Raji (cell line): ENCODE data around the gene AGTRAP.

Experiments
- POLR2A ChIP-seq: IDR thresholded peaks from 2 replicates; pipeline ENCODE4 v1.6.1; 2011; ENCODE audit warnings: low read depth, low read length, control low read depth; ENCODE audit not compliant: insufficient read depth

The AGTRAP gene

GRCh38 chr1:11777658-11778322 is 41.9 kb downstream of the AGTRAP start:
- TF ChIP-seq POLR2A, result no peak

- no peak for TF ChIP-seq POLR2A
Observed at GRCh38 chr1:11778336-11778735, 42.4 kb downstream of the AGTRAP start.

GRCh38 chr1:11778844-11779623 is 43.1 kb downstream of the AGTRAP start:
- TF ChIP-seq POLR2A, result no peak

- TF ChIP-seq POLR2A, result no peak
Observed at GRCh38 chr1:11779715-11780379, 43.9 kb downstream of the AGTRAP start.

- no peak for TF ChIP-seq POLR2A
Observed at GRCh38 chr1:11780380-11781147, 44.6 kb downstream of the AGTRAP start.

- no peak for TF ChIP-seq POLR2A
Observed at GRCh38 chr1:11781297-11781696, 45.4 kb downstream of the AGTRAP start.

- TF ChIP-seq POLR2A, result no peak
Observed at GRCh38 chr1:11782127-11782708, 46.3 kb downstream of the AGTRAP start.

- no peak for TF ChIP-seq POLR2A
Observed at GRCh38 chr1:11783556-11783955, 47.6 kb downstream of the AGTRAP start.

GRCh38 chr1:11784256-11784992 is 48.5 kb downstream of the AGTRAP start:
- no peak for TF ChIP-seq POLR2A

- no peak; the same call in 1 of the 2 replicates for TF ChIP-seq POLR2A
Observed at GRCh38 chr1:11784993-11785769, 49.2 kb downstream of the AGTRAP start.

- no peak; the same call in 1 of the 2 replicates for TF ChIP-seq POLR2A
Observed at GRCh38 chr1:11786168-11786567, 50.2 kb downstream of the AGTRAP start.

- no peak for TF ChIP-seq POLR2A
Observed at GRCh38 chr1:11787251-11787803, 51.4 kb downstream of the AGTRAP start.

GRCh38 chr1:11787804-11788436 is 52.0 kb downstream of the AGTRAP start:
- no peak for TF ChIP-seq POLR2A
